Ovary (tissue), 3 donors: ENCODE data around the gene BRSK2.

Experiments
- CTCF ChIP-seq, 3 donors: fragments of 450-650 bp in 2 of 3; fragments of 200-600 bp in 1 of 3; IDR thresholded peaks; one replicate each; pipeline versions ENCODE4 v1.5.1 to v1.8.0; 2016 to 2022; ENCODE audit warnings: antibody characterized with exemption in 3 of 3, mild to moderate bottlenecking in 1 of 3
- EP300 ChIP-seq: sonication (generic); formaldehyde crosslinking; IDR thresholded peaks from one replicate; pipeline ENCODE4 v1.6.1; 2017; ENCODE audit warnings: antibody characterized with exemption
- POLR2A ChIP-seq: fragments of 450-650 bp; IDR thresholded peaks from one replicate; pipeline ENCODE4 v1.6.1; 2017; ENCODE audit warnings: antibody characterized with exemption, mild to moderate bottlenecking, moderate library complexity
- donor health status: DM: no; HTN: no; CAD: no.

DNA sequence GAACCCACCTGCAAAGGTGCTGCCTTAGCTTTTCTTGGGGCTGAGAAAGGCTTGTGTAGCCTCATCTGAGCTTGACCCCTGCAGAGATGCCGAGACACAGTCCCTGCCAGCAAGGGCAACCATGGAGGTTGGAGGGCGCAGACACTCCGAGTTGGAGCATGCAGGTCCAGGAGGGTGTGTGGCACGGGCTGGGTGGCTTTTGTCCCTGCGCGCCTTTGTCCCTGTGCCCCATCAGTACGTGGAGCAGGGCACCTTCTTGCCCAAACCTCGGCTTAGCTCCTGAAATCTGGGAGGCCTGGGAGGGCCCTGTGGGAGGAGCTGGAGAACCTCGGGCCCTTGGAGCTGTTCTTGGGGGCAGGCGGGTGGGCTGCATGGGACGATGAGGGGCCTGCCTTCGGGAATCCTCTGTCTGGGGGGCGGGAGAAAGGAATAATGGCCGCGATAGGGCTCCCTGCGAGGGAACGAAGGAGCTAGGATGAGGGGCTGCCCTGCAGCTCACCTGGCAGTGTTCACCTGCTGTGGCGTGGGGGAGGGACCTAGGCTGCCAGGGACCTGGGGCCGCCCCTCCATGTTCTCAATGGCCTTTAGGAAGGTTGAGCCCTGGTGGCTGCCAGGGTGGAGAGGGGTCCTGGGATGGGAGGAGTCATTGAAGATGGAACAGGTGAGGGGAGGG lies 3.4 kb downstream of the BRSK2 start:
- TF ChIP-seq CTCF (IDR thresholded peaks at IDR 0.05) (no peak), EP300 (no peak), POLR2A (no peak)
